ENCODE measurements around the gene SUDS3. TPM values are rescaled to one million over a fixed set of nuclear protein-coding genes. Genes with fewer than 3 reads are reported as not detected.
A peak's percentile ranks its signal among the peaks of the same experiment; 100 is the strongest.

The SUDS3 gene
- total RNA-seq, 1 experiment from 2014 or later: 62.8 TPM

DNA sequence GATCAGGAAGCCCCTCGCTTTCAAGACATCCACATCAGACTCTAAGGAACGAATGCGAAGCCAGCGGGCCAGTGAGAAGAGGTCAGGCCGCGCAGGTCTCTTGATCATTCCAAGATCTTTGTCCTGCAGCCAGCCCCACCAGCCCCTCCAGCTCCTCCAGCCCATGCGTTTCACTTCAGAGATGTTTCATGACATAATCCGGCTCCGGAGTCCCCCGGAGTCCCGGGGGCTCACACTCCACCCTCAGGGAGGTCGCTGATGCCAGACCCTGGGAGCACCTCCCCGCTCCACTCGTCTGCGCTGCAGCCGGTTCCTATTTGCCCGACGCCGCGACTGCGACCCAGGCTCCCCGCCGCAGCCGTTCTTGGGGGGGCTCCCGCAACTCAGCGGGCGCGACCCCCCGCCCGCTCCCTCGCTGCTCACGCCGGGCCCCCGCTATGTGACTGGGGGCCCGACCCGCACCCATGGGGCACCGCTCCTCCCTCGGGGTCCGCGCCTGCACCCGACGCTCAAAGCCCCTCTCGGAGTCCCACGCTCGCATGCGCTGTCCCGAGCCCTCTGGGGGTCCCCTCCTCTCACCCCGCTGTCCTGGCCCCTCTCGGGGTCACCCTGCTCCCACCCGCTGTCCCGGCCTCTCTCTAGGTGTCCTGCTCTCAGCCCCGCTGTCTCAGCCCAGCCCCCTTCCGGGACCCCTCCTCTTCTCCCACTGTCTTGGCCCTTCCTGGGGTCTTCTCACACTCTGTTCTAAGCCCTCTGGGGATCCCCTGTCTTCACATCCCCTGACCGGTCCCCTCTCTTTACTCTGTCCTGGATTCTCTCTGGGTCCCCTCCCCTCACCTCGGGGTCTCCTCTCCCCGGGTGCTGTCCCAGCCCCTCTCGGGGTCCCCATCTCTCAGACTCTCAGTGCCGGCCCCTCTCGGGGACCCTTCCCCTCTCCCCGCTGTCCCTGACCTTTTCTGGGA, 4.8 kb upstream of the SUDS3 start:
- no peaks in the 10 kb centered on the region for H3K9me3 ChIP-seq (ENCODE audit: low read length)
- H4K20me1 ChIP-seq (ENCODE audit: low read length): no peaks in the 10 kb centered on the region
- peak overlapping the region; percentile 66 for H3K9ac ChIP-seq (ENCODE audit: low read length)
- H3F3A ChIP-seq (ENCODE audit: low read length, unreplicated experiment): no peaks in the 10 kb centered on the region
- CTCF ChIA-PET: no interaction called here
- ATAC-seq (peak; percentile 9; the same call in 1 of the 2 replicates), DNase-seq (peak; percentile 37)
- H3K79me2 ChIP-seq (ENCODE audit: low read length): peaks cover 52% of the 10 kb centered on the region
- peak overlapping the region; percentile 96 for H3K4me3 ChIP-seq (ENCODE audit: low read length)
- TF ChIP-seq, protein P1, sequence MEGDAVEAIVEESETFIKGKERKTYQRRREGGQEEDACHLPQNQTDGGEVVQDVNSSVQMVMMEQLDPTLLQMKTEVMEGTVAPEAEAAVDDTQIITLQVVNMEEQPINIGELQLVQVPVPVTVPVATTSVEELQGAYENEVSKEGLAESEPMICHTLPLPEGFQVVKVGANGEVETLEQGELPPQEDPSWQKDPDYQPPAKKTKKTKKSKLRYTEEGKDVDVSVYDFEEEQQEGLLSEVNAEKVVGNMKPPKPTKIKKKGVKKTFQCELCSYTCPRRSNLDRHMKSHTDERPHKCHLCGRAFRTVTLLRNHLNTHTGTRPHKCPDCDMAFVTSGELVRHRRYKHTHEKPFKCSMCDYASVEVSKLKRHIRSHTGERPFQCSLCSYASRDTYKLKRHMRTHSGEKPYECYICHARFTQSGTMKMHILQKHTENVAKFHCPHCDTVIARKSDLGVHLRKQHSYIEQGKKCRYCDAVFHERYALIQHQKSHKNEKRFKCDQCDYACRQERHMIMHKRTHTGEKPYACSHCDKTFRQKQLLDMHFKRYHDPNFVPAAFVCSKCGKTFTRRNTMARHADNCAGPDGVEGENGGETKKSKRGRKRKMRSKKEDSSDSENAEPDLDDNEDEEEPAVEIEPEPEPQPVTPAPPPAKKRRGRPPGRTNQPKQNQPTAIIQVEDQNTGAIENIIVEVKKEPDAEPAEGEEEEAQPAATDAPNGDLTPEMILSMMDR (conservative IDR thresholded peaks at IDR 0.05; ENCODE audit: low read depth, low read length): no peak
- no peak for TF ChIP-seq EZH2 (IDR thresholded peaks at IDR 0.05; ENCODE audit: low read length, unreplicated experiment)
- TF ChIP-seq EZH2phosphoT487 (IDR thresholded peaks at IDR 0.05; ENCODE audit: borderline replicate concordance, low read length): no peak
- no peaks in the 10 kb centered on the region for H3K9me2 ChIP-seq (replicated peaks; ENCODE audit: low read length)
- intact Hi-C loops (cut with micrococcal nuclease): loop anchor here (5.0 to 10.0 kb wide), 2 partner anchors 314 to 497 kb away; no protein-coding TSS in a partner anchor
- H3K36me3 ChIP-seq (ENCODE audit: low read depth, low read length): no peaks in the 10 kb centered on the region
- H3K4me2 ChIP-seq (ENCODE audit: low read length): peak overlapping the region; percentile 84
- H3K4me1 ChIP-seq (ENCODE audit: insufficient read depth, low read length): peaks cover 29% of the 10 kb centered on the region
- peak overlapping the region; percentile 61 for H2AFZ ChIP-seq (ENCODE audit: low read length)
- no peaks in the 10 kb centered on the region for H3K27me3 ChIP-seq (ENCODE audit: low read length)
- BruUV-seq (replicated peaks): no TSS peak
- POLR2A ChIA-PET (ENCODE audit: unreplicated experiment): interaction anchor here (0.7 kb wide), 1 partner anchor 71 kb away, joined by 3 read pairs; no protein-coding TSS in a partner anchor
- H3K27ac ChIP-seq (ENCODE audit: low read length): no peak overlapping the region

DNA sequence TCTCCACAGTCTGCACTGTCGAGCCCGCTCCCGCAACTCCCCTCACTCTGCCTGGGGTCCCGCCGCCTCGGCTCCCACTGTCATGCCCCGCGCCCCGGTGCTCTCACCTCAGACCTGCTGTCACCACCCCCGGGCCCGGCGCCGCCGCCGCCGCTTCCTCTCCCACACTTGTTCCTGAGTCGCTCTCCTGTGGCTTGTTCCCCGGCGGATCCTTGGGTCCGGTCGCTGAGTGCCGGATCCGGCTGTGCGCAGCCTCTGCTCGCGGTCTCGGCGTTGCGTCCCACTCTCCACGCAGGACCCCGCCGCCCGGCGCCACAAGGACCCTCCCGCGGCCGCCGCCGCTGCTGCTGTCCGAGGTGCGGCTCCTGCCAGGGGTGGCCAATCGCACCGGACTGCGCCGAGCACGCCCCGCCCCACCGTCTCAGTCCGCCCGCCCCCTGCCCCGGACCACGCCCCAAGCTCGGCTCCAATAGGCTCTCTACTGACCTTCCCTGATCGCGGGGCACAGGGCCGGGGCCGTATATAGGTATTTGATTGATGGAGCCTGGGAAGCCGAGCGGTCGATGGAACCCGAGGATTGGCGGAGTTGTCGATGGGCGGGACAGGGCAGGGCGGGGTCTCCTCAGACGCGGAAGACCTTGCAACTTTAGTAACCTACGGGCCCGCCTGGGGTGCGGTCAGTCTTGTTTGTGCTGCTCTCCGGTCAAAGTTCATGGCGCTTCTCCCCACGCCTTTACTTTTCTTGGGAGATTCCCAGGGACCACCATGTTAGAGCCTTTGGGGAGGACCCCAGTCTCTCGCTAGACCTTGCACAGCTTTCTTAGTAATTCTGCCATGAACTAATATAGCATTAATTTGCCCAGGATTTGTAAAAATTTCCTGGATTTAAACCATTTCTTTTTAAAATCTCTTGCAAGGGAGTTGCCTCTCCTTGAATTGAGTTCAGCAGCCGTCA, 3.5 kb upstream of the SUDS3 start, which contains the start of gene TAOK3:
TSS of gene TAOK3 (minus strand) at position 367 of the 955 bp plus-strand sequence. CDS start 117,340 bp downstream, outside the sequence.
- no peaks in the 10 kb centered on the region for H3F3A ChIP-seq (ENCODE audit: low read length, unreplicated experiment)
- H3K36me3 ChIP-seq (ENCODE audit: low read depth, low read length): no peaks in the 10 kb centered on the region
- no peaks in the 10 kb centered on the region for H3K9me3 ChIP-seq (ENCODE audit: low read length)
- DNase-seq: peak; percentile 99
- H3K4me3 ChIP-seq (ENCODE audit: low read length): peak within 1 kb of the TSS; percentile 96
- H3K79me2 ChIP-seq (ENCODE audit: low read length): peaks cover 55% of the 10 kb centered on the region
- H3K9me2 ChIP-seq (replicated peaks; ENCODE audit: low read length): no peaks in the 10 kb centered on the region
- ATAC-seq: peak; percentile 84
- no peaks in the 10 kb centered on the region for H4K20me1 ChIP-seq (ENCODE audit: low read length)
- peak within 1 kb of the TSS; percentile 90 for H3K4me2 ChIP-seq (ENCODE audit: low read length)
- peaks cover 29% of the 10 kb centered on the region for H3K4me1 ChIP-seq (ENCODE audit: insufficient read depth, low read length)
- peak within 1 kb of the TSS; percentile 89 for H2AFZ ChIP-seq (ENCODE audit: low read length)
- ChIA-PET CTCF (interaction anchor here (0.6 to 1.0 kb wide), 4 partner anchors 30 to 103 kb away, joined by 3 to 8 read pairs (median 4); no protein-coding TSS in a partner anchor), POLR2A (ENCODE audit: unreplicated experiment) (interaction anchor here (0.5 to 0.6 kb wide), 3 partner anchors 65 to 1918 kb away, joined by 8 to 20 read pairs (median 8); no protein-coding TSS in a partner anchor)
- peak within 1 kb of the TSS; percentile 81 for H3K9ac ChIP-seq (ENCODE audit: low read length)
- TF ChIP-seq, protein P1 (conservative IDR thresholded peaks at IDR 0.05; ENCODE audit: low read depth, low read length): no peak
- TF ChIP-seq EZH2 (IDR thresholded peaks at IDR 0.05; ENCODE audit: low read length, unreplicated experiment) (no peak), EZH2phosphoT487 (IDR thresholded peaks at IDR 0.05; ENCODE audit: borderline replicate concordance, low read length) (no peak)
- no TSS peak for BruUV-seq (replicated peaks)
- H3K27me3 ChIP-seq (ENCODE audit: low read length): no peaks in the 10 kb centered on the region
- intact Hi-C loops (cut with micrococcal nuclease): loop anchor here (1.0 to 10.0 kb wide), 3 partner anchors 66 to 498 kb away; no protein-coding TSS in a partner anchor
- peak within 1 kb of the TSS; percentile 47 for H3K27ac ChIP-seq (ENCODE audit: low read length)
